Gastroesophageal sphincter (tissue), 4 donors: ENCODE measurements around the gene TNNC1. TPM values are rescaled to one million over a fixed set of nuclear protein-coding genes. Genes with fewer than 3 reads are reported as not detected.

Experiments used
- ATAC-seq: fragments of 150-250 bp; one replicate; pipeline ENCODE4 v1.9.1; 2016; ENCODE audit warnings: mild to moderate bottlenecking, moderate library complexity
- H3K27ac ChIP-seq, 4 donors: fragments of 200-600 bp; sonication (generic) in 3 of 4; 1 replicate in 3 of 4; 2 replicates in 1 of 4; pipeline ENCODE4 v1.5.1; 2016 to 2019
- H3K27me3 ChIP-seq: fragments of 200-600 bp; sonication (generic); one replicate; pipeline ENCODE4 v1.5.1; 2019
- H3K36me3 ChIP-seq, 2 donors: fragments of 200-600 bp; sonication (generic); one replicate each; pipeline ENCODE4 v1.5.1; 2019; ENCODE audit warnings: control low read depth in 1 of 2
- H3K4me1 ChIP-seq, 3 donors: fragments of 200-600 bp; sonication (generic); 1 replicate in 2 of 3; 2 replicates in 1 of 3; pipeline ENCODE4 v1.5.1; 2016 to 2019; ENCODE audit warnings: control low read depth in 2 of 3
- H3K4me3 ChIP-seq, 2 donors: fragments of 200-600 bp; sonication (generic); one replicate each; pipeline ENCODE4 v1.5.1; 2019; ENCODE audit warnings: mild to moderate bottlenecking in 1 of 2, moderate library complexity in 1 of 2
- H3K9me3 ChIP-seq, 3 donors: fragments of 200-600 bp; sonication (generic); one replicate each; pipeline ENCODE4 v1.5.1; 2017 to 2019; ENCODE audit warnings: control low read depth in 2 of 3
- EP300 ChIP-seq: sonication (generic); formaldehyde crosslinking; IDR thresholded peaks from one replicate; pipeline ENCODE4 v1.6.1; 2017; ENCODE audit warnings: antibody characterized with exemption, mild to moderate bottlenecking
- POLR2A ChIP-seq, 2 donors: fragments of 450-650 bp; IDR thresholded peaks; one replicate each; pipeline ENCODE4 v1.6.1; 2017; ENCODE audit warnings: antibody characterized with exemption in 2 of 2, mild to moderate bottlenecking in 2 of 2, moderate library complexity in 1 of 2
- POLR2AphosphoS5 ChIP-seq: sonication (generic); formaldehyde crosslinking; IDR thresholded peaks from one replicate; pipeline ENCODE4 v1.6.1; 2017; ENCODE audit warnings: antibody characterized with exemption
- WGBS, 2 donors: methylation state at CpG; one replicate each; pipeline ENCODE4 v1.1.5; 2018; ENCODE audit warnings: low coverage in 1 of 2; 5-methylcytosine and 5-hydroxymethylcytosine counted together
- total RNA-seq, 4 donors: library from RNA; depleted of rRNA; stranded (reverse); fragments of >200 nt; gene quantifications; one replicate each; pipeline ENCODE4 v1.1.0, GENCODE V29; 2016
- TF ChIP-seq, protein P1 (sequence below), 4 experiments: fragments of 200-600 bp in 2 of 4; fragments of 450-650 bp in 2 of 4; sonication (generic) in 1 of 4; IDR thresholded peaks; one replicate each; pipeline ENCODE4 v1.5.1; 2017 to 2019; ENCODE audit warnings: antibody characterized with exemption in 4 of 4, mild to moderate bottlenecking in 2 of 4, moderate library complexity in 2 of 4

Gene TNNC1
- total RNA-seq, 4 donors from 2014 or later = 1.9 to 4.6 (median 2.4) TPM; not detected in 1

DNA sequence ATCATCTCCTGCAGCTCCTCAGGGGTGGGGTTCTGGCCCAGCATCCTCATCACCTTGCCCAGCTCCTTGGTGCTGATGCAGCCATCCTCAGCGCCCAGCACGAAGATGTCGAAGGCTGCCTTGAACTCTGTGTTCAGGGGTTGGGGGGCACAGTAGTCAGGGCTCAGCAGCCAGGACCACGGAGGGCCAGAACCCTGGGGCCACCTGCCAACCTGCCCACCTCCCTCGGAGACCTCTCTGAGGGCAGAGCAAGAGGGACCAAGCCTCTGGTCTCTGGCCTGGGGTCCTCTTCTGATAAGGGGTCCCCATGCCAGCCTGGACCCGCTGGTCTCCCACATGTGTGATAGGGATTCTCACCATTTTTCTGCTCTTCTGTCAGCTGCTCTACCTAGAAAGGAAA is 1.7 kb downstream of the TNNC1 start:
- no peak overlapping the region for H3K4me3 ChIP-seq
- peaks cover 0 to 39% (median 12%) of the 10 kb centered on the region in 3 donors for H3K4me1 ChIP-seq
- no peaks in the 10 kb centered on the region for H3K36me3 ChIP-seq
- no peaks in the 10 kb centered on the region for H3K27me3 ChIP-seq
- no peak for ATAC-seq
- H3K27ac ChIP-seq = no peak overlapping the region
- TF ChIP-seq POLR2A (IDR thresholded peaks at IDR 0.05) (no peak), EP300 (no peak), POLR2AphosphoS5 (no peak)
- TF ChIP-seq, protein P1, sequence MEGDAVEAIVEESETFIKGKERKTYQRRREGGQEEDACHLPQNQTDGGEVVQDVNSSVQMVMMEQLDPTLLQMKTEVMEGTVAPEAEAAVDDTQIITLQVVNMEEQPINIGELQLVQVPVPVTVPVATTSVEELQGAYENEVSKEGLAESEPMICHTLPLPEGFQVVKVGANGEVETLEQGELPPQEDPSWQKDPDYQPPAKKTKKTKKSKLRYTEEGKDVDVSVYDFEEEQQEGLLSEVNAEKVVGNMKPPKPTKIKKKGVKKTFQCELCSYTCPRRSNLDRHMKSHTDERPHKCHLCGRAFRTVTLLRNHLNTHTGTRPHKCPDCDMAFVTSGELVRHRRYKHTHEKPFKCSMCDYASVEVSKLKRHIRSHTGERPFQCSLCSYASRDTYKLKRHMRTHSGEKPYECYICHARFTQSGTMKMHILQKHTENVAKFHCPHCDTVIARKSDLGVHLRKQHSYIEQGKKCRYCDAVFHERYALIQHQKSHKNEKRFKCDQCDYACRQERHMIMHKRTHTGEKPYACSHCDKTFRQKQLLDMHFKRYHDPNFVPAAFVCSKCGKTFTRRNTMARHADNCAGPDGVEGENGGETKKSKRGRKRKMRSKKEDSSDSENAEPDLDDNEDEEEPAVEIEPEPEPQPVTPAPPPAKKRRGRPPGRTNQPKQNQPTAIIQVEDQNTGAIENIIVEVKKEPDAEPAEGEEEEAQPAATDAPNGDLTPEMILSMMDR (IDR thresholded peaks at IDR 0.05) = no peak
- WGBS, 2 donors = 92% methylated on average over 2 of the region's 6 CpGs; no CpG with 5 or more reads in 1 of the 2 donors
- H3K9me3 ChIP-seq = no peaks in the 10 kb centered on the region

DNA sequence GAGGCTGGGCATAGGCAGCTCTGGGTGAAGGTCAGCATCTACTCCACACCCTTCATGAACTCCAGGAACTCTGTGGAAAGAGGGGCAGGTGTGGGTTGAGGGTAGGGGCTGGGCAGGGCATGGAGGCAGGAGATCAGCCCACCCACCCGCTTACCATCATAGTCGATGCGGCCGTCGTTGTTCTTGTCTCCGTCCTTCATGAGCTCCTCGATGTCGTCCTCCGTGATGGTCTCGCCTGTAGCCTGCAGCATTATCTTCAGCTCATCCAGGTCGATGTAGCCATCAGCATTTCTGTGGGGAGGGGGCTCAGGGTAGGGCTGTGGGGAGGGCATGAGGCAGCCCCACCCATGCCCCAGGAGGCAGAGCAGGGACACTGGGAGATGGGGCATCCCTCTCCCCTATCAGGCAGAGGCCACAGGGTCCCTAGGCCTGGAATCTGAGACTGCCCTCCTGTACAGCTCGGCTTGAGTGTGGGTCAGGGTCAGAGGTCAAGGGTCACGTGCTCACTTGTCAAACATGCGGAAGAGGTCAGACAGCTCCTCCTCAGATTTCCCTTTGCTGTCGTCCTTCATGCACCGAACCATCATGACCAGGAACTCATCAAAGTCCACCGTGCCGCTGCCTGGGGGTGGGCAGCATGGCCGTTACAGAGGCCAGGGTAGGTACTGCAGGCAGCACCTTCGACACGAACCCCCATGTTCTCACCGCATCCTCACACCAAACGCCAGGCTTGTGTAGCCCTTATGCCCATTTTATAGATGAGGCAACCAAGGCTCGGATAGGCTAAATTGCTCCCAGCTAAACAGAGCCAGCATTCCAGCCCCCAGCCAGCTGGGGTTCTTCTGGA is 2.4 kb downstream of the TNNC1 start:
- Histone ChIP-seq H3K27ac (no peak overlapping the region), H3K4me1 (peaks cover 0 to 39% (median 8%) of the 10 kb centered on the region in 3 donors), H3K36me3 (no peaks in the 10 kb centered on the region), H3K4me3 (no peak overlapping the region), H3K27me3 (no peaks in the 10 kb centered on the region), H3K9me3 (no peaks in the 10 kb centered on the region)
- TF ChIP-seq POLR2A (IDR thresholded peaks at IDR 0.05) (no peak), POLR2AphosphoS5 (no peak), EP300 (no peak)
- TF ChIP-seq, protein P1 (IDR thresholded peaks at IDR 0.05) = no peak
- no peak for ATAC-seq
- 80 to 100% methylated on average over 1 of the region's 24 CpGs for WGBS, 2 donors

DNA sequence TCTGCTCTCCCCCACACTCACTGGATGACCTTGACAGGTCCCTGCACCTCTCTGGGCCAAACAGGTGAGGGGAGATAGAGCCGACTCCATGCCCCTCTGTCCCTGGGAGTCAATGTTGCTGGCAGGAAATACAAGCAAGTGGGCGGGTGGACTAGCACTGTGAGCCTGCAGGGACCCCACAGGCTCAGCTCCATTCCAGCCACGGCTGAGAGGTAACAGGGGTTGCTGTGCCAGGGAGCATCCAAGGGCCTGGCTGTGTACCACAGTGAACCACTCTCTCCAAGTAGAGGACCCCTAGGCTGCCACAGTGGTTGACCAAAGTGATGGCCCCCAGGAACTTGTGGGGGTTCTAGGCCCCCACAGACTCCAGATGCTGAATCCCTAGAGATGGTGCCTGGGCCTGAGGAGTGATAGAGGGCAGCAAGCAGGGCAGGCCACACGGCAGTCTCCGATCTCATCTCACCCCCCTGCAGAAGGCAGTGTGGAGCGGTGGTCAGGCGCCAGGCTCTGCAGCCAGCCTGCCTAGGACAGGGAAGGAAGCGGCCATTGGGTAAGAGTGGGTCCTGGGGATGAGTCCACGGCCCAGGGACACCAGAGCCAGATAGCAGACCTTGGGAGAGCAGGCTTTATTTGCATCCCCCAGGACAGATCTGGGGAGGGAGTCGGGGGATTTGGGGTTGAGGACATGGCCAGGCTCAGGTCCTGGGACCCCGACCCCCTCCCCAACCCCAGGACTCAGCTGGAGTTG is 3.2 kb downstream of the TNNC1 start:
- H3K4me1 ChIP-seq = peaks cover 0 to 34% (median 8%) of the 10 kb centered on the region in 3 donors
- H3K9me3 ChIP-seq = no peaks in the 10 kb centered on the region
- H3K27ac ChIP-seq = peak overlapping the region in 1 of 4 donors; percentile 20
- ATAC-seq = no peak
- WGBS, 2 donors = 100% methylated on average over 1 of the region's 11 CpGs; no CpG with 5 or more reads in 1 of the 2 donors
- H3K36me3 ChIP-seq = no peaks in the 10 kb centered on the region
- H3K4me3 ChIP-seq = no peak overlapping the region
- no peaks in the 10 kb centered on the region for H3K27me3 ChIP-seq
- TF ChIP-seq, protein P1 (IDR thresholded peaks at IDR 0.05) = no peak
- TF ChIP-seq POLR2AphosphoS5 (no peak), POLR2A (IDR thresholded peaks at IDR 0.05) (no peak), EP300 (no peak)

DNA sequence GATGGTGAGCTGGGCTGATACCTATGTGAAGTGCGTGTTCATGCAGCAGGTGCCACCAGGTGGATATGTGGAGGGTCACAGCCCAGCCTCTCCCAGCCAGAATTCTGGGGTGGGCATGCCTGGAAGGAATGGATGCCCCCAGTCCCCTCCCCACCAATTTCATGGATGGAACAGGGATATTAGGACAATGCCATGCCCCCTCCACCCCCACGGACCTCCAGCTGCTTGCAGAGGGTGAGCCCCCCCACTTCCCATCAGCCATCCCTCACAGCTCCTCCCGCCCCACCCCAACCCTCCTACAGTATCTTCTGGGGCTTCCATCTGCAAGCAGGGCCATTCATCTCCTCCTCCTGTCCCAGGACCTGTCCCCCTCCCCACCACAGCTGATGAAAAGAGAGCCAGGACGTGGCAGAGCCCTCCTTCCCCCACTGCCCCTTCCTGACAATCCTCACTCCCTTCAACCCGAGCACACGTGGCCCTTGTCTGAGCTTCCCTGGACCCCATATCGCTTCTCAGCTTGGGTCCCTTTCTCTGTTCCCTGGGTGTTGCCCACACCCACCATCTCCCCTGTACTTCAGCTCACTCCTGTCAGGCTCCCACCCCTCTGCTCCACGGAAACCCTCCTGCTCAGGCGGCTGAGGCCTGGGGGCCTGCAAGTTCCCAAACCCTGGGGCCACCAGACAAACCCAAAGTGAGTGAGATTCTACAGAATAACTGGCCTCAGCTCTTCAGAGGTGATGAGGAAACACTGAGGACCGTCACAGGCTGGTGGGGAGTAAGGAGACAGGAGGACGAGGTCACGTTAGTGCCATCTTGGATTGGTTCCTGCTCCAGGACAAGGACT is 6.1 kb downstream of the TNNC1 start:
- Histone ChIP-seq H3K36me3 (no peaks in the 10 kb centered on the region), H3K4me3 (no peak overlapping the region), H3K9me3 (no peaks in the 10 kb centered on the region), H3K27me3 (no peaks in the 10 kb centered on the region), H3K4me1 (peaks cover 0 to 29% (median 0%) of the 10 kb centered on the region in 3 donors), H3K27ac (no peak overlapping the region)
- WGBS, 2 donors = 60 to 68% methylated on average over 5 to 9 of the region's 12 CpGs
- ATAC-seq = no peak
- no peak for TF ChIP-seq POLR2A (IDR thresholded peaks at IDR 0.05)
